Left renal pelvis (tissue), 4 donors: ENCODE data around the gene ATP2C2. TPM values are rescaled to one million over a fixed set of nuclear protein-coding genes. Genes with fewer than 3 reads are reported as not detected.
"Not testable (repeated sequence)": the region's sequence is repeated elsewhere in the genome, so short reads cannot be mapped to it uniquely, and the experiment has no call there.

Experiments used
- DNase-seq, 4 donors: peaks; one replicate each; pipeline ENCODE4 v3.0.0-alpha.2; 2013; ENCODE audit warnings: low read depth in 4 of 4, low spot score in 3 of 4
- polyA plus RNA-seq, 4 donors: library from polyadenylated mRNA; unstranded; fragments of 120-200 nt; gene quantifications; one replicate each; pipeline ENCODE4 v1.2.1, GENCODE V29; 2013; ENCODE audit not compliant: insufficient read length in 4 of 4

The ATP2C2 gene
- 1 to 10 TPM in 2 of 4 donors, under 1 TPM in 2; 0.27 to 2.1 (median 1.0) TPM for polyA plus RNA-seq

- no peak for DNase-seq
These were observed at the start of gene ATP2C2 for GRCh38 chr16:84368308-84368996. ATP2C2 (plus strand) TSS chr16:84368538; CDS start chr16:84368616, 78 bp downstream.

GRCh38 chr16:84319146-84319760, 49.1 kb upstream of the ATP2C2 start:
- DNase-seq = no peak

GRCh38 chr16:84320511-84320910, 47.8 kb upstream of the ATP2C2 start:
- DNase-seq = no peak

- no peak for DNase-seq
These were observed 46.4 kb upstream of the ATP2C2 start for GRCh38 chr16:84321932-84322331.

- DNase-seq = no peak
These were observed 45.6 kb upstream of the ATP2C2 start for GRCh38 chr16:84322749-84323148.

GRCh38 chr16:84323606-84324005, 44.7 kb upstream of the ATP2C2 start:
- no peak for DNase-seq

- DNase-seq = no peak
These were observed 43.7 kb upstream of the ATP2C2 start for GRCh38 chr16:84324434-84325262.

- no peak for DNase-seq
These were observed 41.8 kb upstream of the ATP2C2 start for GRCh38 chr16:84326545-84326944.

GRCh38 chr16:84327926-84328505, 40.3 kb upstream of the ATP2C2 start:
- no peak for DNase-seq

- no peak for DNase-seq
These were observed 39.3 kb upstream of the ATP2C2 start for GRCh38 chr16:84329016-84329415.

GRCh38 chr16:84329843-84330684, 38.3 kb upstream of the ATP2C2 start:
- no peak for DNase-seq

- no peak for DNase-seq
These were observed 37.7 kb upstream of the ATP2C2 start for GRCh38 chr16:84330685-84331050.

GRCh38 chr16:84331998-84332780, 36.1 kb upstream of the ATP2C2 start:
- DNase-seq = no peak

GRCh38 chr16:84332975-84333684, 35.2 kb upstream of the ATP2C2 start:
- no peak for DNase-seq

GRCh38 chr16:84334058-84334457, 34.3 kb upstream of the ATP2C2 start:
- no peak for DNase-seq

- DNase-seq = no peak
These were observed 33.9 kb upstream of the ATP2C2 start for GRCh38 chr16:84334482-84334881.

- not testable (repeated sequence) for DNase-seq
These were observed 31.1 kb upstream of the ATP2C2 start for GRCh38 chr16:84337236-84337635.

- DNase-seq = no peak
These were observed 29.0 kb upstream of the ATP2C2 start for GRCh38 chr16:84339311-84339710.

- DNase-seq = no peak
These were observed 28.6 kb upstream of the ATP2C2 start for GRCh38 chr16:84339766-84340165.
